ENCODE data around the gene FKBP8. TPM values are rescaled to one million over a fixed set of nuclear protein-coding genes. Genes with fewer than 3 reads are reported as not detected.

The FKBP8 gene
- total RNA-seq, 2 donors from 2014 or later = 326 to 536 TPM

GRCh38 chr19:18586306-18586705 is 42.9 kb upstream of the FKBP8 start:
- TF ChIP-seq CTCF (IDR thresholded peaks at IDR 0.05) (no peak), POLR2A (IDR thresholded peaks at IDR 0.05) (no peak), POLR2AphosphoS5 (IDR thresholded peaks at IDR 0.05) (no peak)
- Histone ChIP-seq H3K27me3 (replicated peaks; ENCODE audit: insufficient read depth) (no peaks in the 10 kb centered on the region), H3K36me3 (peaks cover 0 to 3% of the 10 kb centered on the region in 2 donors), H3K9me3 (no peaks in the 10 kb centered on the region), H3K27ac (no peak overlapping the region), H3K4me1 (replicated peaks) (peaks cover 5% of the 10 kb centered on the region), H3K4me3 (no peak overlapping the region)
- DNase-seq (ENCODE audit: low spot score) = no peak
- intact Hi-C loops (cut with DNase I) = no loop called here
- WGBS = 50% methylated on average over 2 of the region's 2 CpGs

- H3K9me3 ChIP-seq = no peaks in the 10 kb centered on the region
- no peak for DNase-seq (ENCODE audit: low spot score)
- H3K27ac ChIP-seq = no peak overlapping the region
- H3K4me3 ChIP-seq = no peak overlapping the region
- intact Hi-C loops (cut with DNase I) = no loop called here
- H3K36me3 ChIP-seq = peaks cover 0 to 5% of the 10 kb centered on the region in 2 donors
- TF ChIP-seq CTCF (IDR thresholded peaks at IDR 0.05) = no peak
- no peaks in the 10 kb centered on the region for H3K4me1 ChIP-seq (replicated peaks)
- no peaks in the 10 kb centered on the region for H3K27me3 ChIP-seq (replicated peaks; ENCODE audit: insufficient read depth)
- 65% methylated on average over 7 of the region's 7 CpGs for WGBS
Observed at GRCh38 chr19:18580311-18580710, 36.9 kb upstream of the FKBP8 start.

GRCh38 chr19:18577365-18577914 is 34.1 kb upstream of the FKBP8 start:
- Histone ChIP-seq H3K36me3 (peaks cover 10 to 17% of the 10 kb centered on the region in 2 donors), H3K27me3 (replicated peaks; ENCODE audit: insufficient read depth) (no peaks in the 10 kb centered on the region), H3K9me3 (no peaks in the 10 kb centered on the region), H3K4me1 (replicated peaks) (peaks cover 9% of the 10 kb centered on the region), H3K4me3 (no peak overlapping the region), H3K27ac (no peak overlapping the region)
- TF ChIP-seq POLR2A (IDR thresholded peaks at IDR 0.05) (no peak), CTCF (IDR thresholded peaks at IDR 0.05) (no peak), POLR2AphosphoS5 (IDR thresholded peaks at IDR 0.05) (no peak)
- 85% methylated on average over 21 of the region's 21 CpGs for WGBS
- DNase-seq (ENCODE audit: low spot score) = no peak
- intact Hi-C loops (cut with DNase I) = no loop called here

- intact Hi-C loops (cut with DNase I) = no loop called here
- WGBS = 97% methylated on average over 8 of the region's 8 CpGs
- Histone ChIP-seq H3K9me3 (no peaks in the 10 kb centered on the region), H3K4me1 (replicated peaks) (peaks cover 11% of the 10 kb centered on the region), H3K27ac (no peak overlapping the region), H3K36me3 (peaks cover 10 to 17% of the 10 kb centered on the region in 2 donors), H3K27me3 (replicated peaks; ENCODE audit: insufficient read depth) (no peaks in the 10 kb centered on the region), H3K4me3 (no peak overlapping the region)
- no peak for DNase-seq (ENCODE audit: low spot score)
- no peak for TF ChIP-seq CTCF (IDR thresholded peaks at IDR 0.05)
Observed at GRCh38 chr19:18576383-18576782, 33.0 kb upstream of the FKBP8 start.

- H3K27me3 ChIP-seq (replicated peaks; ENCODE audit: insufficient read depth) = no peaks in the 10 kb centered on the region
- no peak overlapping the region for H3K27ac ChIP-seq
- H3K36me3 ChIP-seq = peaks cover 10 to 17% of the 10 kb centered on the region in 2 donors
- intact Hi-C loops (cut with DNase I) = loop anchor here (5.0 kb wide), 1 partner anchor 122 kb away; no protein-coding TSS in a partner anchor
- TF ChIP-seq POLR2AphosphoS5 (IDR thresholded peaks at IDR 0.05) (no peak), CTCF (IDR thresholded peaks at IDR 0.05) (no peak), POLR2A (IDR thresholded peaks at IDR 0.05) (no peak)
- no peak for DNase-seq (ENCODE audit: low spot score)
- no peak overlapping the region for H3K4me3 ChIP-seq
- H3K4me1 ChIP-seq (replicated peaks) = peaks cover 11% of the 10 kb centered on the region
- H3K9me3 ChIP-seq = no peaks in the 10 kb centered on the region
- 96% methylated on average over 18 of the region's 18 CpGs for WGBS
Observed at GRCh38 chr19:18574691-18575291, 31.4 kb upstream of the FKBP8 start.

Measured in prostate gland (tissue), 2 donors.